Measurements from ENCODE around the gene BCR.

GRCh38 chr22:23285236-23285635 is 104.9 kb downstream of the BCR start:
- TF ChIP-seq CTCF (IDR thresholded peaks at IDR 0.05), result no peak
- no peak for TF ChIP-seq POLR2A (IDR thresholded peaks at IDR 0.05)
